Left hindlimb (tissue), 1 donor: ENCODE results near the gene ZNF521.

ENCODE experiments used
- DNase-seq: peaks from one replicate; pipeline ENCODE4 v3.0.0-alpha.2; 2018

ZNF521 gene

DNA sequence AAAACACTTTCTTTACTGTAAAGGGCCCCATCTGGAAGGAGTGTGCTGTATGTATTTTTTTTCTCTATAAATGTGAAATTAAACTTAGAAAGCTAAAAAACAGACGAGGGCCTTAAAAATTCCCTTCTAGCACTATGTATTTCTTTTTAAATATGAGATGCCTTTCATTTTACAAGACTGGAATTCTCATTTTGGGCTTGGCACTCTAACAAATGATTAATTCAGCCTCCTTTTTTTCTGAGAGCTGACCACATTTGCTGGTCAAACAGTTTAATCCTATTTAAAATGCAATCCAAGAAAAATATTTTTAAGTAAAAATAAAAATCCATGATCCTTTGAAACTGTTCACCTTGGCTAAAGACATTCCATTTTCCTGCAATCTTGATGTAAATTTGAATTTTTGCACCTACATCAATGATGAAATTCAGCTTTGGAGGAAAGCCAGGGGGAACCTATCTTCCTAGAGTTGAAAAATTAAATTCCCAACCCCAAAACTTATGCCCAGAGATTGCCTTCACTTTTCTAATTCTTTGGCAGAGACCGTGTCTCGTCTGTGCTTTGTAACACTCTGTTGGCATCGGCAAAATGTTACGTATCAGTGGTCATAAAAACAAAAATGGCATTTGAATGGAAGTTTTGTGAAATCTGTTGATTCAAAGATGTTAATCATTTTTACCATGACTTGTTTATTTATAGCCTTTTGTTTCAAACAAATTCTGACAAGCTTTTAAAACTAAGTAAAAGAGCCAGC, 284.5 kb downstream of the ZNF521 start:
- DNase-seq = no peak

DNA sequence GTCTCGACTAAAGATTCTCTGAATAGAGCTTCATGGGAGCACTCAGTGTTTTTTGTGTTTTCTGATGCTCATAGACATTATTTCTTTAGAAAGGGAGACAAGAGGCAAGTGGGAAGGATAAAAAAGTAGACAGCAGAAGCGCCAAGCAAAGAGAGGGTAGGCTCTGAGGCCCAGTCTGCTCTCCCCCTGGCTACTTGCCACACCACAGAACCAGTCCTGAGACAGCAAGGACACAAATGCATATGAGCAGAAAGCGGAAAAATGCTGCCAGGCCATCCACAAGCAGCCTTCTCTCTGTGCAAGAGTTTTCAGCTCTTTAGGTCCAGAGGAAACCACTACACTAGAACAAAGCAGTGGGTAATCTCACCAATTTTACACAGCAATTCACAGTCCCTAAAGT, 285.4 kb downstream of the ZNF521 start:
- peak; percentile 67 for DNase-seq

DNA sequence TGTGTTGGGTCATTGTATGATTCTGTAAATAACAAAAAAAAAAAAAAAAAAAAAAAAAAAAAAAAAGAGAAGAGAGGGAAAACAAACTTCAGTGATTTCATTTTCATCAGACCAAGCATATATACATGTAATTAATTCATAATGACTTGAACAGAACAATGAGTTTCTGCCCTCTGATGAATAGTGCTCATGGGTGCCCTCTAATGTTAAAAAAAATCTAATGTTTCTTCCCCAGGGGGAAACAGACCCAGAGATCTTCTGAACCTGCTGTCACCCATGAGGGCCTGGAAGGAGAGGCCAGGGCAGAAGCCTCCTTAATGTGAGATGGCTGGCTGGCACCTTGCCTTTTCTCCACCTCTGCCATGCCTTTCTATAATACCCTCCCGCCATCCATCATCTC, 289.2 kb downstream of the ZNF521 start:
- DNase-seq = no peak

DNA sequence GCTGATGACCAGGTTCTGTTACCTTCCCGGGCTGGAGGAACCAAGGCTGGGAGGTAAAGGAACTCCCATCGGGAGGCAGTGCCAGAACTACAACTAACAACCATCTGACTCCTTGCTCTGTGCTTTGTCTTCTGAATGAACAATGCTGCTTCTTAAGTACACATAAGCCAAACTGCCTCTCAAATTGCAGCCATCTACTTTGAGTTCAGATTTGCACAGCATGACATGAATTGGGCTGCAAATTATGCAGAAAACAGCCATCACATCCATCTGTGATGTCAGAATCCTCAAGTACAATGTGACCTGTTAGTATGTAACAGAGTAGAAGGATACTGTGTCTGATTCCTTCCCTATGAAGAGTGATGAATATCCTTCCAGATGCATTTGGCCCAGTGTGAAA, 290.6 kb downstream of the ZNF521 start:
- no peak for DNase-seq

DNA sequence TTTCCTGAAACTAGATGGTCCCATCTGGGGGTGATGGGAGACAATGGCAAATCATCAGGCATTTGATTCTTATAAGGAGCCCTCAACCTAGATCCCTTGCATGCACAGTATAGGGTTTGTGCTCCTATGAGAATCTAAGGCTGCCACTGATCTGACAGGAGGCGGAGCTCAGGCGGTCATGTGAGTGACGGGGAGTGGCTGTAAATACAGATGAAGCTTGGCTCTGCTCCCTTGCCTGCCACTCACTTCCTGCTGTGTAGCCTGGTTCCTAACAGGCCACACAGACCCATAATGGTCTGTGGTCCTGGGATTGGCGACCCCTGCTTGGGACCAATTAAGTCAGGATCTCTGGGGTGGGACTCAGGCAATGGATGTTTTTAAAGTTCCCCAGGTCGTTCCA, 293.4 kb downstream of the ZNF521 start:
- DNase-seq = no peak

DNA sequence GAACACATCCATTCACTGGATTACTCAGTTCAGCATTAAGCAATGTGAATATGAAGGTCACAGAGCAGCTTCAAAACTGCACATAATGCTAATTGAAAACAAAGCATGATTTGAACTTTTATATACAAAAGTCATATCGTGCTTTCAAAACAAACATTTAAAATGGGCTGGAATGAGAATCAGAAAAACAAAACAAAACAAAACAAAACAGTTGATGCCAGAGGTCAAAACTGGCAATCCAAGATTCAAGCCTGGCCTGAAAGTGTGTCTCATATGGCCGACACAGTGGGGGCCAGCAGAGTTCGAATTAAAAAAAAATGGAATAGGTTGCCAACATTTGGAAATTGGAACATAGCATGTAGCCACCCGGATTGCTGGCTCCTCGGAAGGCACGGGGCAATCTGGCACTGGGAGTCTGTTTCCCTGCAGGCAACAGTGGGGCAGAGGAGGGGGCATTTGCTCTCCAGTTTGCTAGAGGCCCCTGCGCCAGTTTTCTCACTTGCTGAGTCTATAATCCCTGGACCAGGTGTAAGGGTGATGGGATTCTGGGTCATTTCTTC, 294.4 kb downstream of the ZNF521 start:
- no peak for DNase-seq

DNA sequence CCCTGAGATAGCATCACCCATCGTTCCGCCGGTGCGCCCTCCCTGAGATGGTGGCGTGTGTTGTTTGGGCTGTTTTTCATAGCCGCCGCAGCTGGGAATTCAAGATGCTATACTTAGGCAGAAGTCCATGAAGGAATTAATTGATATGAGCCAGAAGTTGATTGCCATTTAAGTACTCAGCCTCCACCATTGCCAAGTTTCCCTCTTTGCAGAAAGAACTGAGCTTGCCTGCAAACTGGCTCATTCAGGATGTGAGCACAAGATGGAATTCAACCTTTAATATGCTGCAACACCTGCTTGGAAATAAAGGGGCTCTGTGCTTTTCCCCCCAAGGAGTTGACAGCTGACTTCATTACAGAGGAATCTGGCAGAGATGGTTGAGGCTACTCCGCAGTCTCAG, 295.5 kb downstream of the ZNF521 start:
- DNase-seq = no peak

DNA sequence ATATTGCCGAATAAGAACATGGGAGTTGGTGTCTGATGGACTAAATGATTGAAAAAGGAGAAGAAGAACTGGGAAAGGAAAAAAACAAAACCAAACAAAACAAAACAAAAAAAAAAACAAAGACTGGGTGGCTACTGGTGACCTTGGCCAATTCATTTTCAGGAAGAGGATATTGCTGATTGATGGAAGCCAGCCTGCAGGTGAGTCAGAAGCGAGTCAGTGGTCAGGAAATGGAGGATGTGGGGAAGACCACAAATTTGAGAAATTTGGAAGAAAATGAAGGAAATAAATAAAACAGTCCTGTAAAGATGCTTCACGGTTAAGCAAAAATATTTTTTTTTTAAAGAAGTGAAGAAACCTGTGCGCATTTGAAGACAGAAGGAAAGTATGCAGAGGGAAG, 296.9 kb downstream of the ZNF521 start:
- DNase-seq = no peak

DNA sequence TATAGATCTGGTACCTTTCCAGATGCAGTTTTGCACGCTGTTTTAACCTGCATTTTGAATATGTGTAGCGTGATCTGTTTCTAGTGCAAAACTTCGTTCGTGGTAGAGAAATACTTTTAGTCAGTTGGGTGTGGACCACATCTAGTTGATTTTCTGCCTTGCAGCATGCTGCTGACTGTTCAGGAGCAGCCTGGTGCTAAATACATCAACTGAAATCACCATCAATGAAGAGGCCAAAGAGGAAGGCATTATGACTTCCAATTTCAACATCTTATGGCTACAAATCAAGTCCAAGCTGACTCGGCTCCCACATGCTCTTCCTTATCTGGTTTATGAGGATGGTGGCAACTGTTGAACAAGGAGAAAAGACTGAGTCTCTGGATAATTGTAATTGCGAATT, 298.5 kb downstream of the ZNF521 start:
- no peak for DNase-seq

DNA sequence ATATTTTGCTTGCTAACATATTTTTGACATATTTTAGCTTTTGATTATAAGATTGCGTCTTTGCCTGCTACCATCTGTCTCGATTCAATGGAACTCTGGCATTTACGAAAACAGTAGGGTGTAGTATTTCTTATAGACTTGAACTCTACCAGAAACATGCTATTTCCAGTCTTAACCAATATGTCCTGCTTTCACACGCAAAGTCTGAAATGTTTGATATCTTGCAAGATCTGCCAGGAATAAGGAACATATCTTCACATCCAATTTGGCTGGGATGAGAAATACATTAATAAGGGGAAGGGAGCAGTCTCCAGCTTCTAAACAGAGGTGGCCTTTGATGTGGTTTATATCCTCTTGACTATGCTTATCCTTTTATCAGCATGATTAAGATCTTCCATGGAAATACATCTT, 299.4 kb downstream of the ZNF521 start:
- no peak for DNase-seq

DNA sequence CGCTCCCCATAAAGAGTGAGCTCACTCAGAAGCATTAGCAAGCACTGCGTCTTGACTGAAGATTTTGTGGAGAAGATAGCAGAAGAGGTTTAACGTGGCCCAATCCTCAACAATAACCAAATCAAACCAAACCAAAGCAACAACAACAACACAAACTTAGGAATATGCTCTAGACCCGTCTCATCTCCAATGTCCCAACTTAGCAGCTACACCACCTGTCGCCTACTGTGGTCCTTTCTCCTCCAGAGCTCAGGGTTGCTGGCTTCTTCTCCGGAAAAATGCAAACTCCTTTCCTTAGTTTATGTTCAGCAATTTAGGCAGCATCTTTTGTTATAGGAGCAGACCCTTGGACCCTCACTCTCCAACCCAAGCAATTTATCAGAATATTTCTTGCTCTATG, 301.4 kb downstream of the ZNF521 start:
- no peak for DNase-seq

DNA sequence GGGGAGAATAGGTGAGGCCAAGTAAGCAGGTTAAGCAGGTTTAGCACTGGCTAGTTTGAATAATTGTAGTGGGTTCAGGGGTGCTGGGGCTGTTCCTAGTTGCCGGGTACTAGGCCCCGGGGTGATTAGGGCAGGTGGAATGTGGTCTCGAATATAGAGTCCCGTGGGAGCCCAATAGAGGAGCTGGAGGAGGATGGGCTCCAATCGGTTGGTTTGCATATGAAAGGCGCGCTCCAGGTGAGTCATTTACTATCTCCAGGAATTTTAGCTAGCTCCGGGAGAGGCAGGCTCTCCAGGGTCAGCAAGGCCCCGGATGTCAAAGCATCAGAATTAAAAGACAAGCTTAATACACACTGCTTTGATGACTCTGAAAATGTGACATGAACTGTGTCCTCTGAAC, 304.0 kb downstream of the ZNF521 start:
- DNase-seq = no peak

DNA sequence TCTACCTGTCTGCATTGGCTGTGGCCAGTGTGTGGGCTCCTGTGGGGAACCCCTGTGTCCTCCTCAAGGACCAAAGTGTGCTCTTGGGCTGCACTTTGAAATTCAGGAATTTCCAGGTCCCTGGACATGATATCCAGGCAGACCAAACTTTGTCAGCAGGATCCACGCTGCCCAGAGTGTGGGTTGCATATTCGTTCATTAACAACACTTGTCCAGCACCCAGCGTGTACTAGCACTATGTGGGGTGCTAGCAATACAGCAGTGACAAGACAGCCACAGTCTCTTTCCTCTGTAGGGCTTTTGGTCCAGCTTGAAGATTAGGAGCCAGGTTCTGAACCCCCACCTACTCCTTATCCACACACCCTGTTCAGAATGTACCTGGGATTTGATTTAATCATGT, 304.5 kb downstream of the ZNF521 start:
- no peak for DNase-seq

DNA sequence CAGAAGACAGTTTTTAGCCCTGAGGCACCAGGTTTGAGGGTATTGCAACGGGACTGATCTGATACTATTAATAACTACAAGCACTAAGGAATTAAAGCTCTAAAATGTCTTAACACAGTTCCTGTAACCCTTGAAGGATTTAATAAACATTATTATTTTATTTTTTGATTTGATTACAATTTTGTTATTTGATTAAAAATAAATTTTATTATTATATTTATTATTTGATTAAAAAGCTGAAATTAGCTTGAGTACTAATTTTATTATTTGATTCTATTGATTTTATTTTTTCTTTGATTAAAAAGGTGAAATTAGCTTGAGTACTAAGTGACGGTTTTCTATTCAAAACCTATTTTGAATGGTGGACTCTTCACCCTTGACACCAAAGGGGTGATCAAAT, 307.3 kb downstream of the ZNF521 start:
- no peak for DNase-seq

DNA sequence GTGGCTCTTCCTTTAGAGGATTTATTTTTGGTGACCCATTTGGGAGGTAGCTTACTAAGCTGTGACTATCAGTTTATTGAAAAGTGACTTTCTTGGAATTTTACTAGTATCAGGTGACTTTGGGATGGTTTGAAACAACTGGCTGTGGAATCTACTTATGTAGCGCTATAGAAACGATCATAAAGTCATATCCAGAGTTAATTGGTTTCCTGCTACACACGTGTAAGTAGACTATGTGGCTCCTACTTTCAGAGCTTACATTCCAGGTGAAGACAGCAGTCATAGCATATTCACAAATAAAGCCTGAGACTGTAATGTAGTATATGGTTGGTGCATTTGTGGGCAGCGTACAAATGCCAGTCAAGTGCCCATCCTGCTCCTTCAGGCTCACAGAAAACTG, 308.9 kb downstream of the ZNF521 start:
- no peak for DNase-seq

DNA sequence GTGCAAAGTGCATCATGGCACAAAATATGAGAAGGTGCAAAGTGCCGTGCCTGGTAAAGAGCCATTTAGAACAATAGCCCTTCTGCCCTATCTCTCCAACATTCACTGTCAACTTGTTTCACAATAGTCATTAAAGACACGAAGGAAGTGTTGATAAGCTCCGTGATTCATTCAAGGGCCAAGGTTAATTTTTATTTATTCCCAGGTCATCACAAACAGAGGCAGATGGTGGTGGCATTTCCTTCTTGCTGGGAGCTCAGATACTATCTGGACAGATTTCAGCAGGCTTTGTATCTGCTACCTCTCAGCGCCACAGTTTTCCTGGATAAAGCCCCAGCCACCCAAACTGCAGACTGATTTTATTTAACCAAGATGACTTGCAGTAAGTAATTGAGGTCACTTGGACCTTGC, 309.3 kb downstream of the ZNF521 start:
- DNase-seq = no peak

DNA sequence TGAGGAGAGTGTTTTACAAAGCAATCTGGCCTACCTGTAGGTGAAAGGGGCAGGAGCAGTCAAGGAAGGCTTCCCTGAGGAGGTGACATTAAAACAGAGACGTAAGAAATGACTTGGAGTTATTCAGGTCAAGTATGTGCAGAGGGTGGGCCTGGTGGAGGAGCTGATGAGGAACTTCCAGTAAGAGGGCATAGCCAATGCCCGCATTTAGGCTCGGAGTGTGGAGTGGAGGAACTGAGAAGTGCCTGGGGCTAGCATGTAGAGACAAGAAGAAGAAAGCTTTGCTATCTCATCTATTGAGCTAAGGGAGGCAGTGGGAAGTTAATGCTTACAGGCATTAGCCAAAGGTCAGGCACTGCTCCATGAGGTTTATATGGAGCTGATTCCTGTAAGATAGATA, 312.2 kb downstream of the ZNF521 start:
- no peak for DNase-seq

DNA sequence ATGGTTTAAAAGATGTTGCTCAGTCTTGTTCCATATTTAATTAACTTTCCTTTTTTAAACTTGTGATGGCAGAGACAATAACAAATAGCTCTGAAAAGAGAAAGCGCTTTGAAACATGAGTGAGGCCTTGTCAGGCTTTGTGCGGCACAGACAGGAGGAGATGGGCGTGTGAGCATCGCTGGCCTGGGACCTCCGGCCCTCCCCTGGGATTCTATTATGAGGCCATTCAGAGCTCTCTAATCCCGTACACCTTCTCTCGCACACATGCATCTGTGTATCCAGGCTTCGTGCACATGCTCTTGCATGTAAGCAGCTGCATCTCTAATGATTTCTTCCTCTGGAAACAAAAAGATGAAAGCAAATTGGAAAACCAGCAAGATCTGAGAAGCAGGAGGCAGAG, 313.7 kb downstream of the ZNF521 start:
- DNase-seq = no peak

DNA sequence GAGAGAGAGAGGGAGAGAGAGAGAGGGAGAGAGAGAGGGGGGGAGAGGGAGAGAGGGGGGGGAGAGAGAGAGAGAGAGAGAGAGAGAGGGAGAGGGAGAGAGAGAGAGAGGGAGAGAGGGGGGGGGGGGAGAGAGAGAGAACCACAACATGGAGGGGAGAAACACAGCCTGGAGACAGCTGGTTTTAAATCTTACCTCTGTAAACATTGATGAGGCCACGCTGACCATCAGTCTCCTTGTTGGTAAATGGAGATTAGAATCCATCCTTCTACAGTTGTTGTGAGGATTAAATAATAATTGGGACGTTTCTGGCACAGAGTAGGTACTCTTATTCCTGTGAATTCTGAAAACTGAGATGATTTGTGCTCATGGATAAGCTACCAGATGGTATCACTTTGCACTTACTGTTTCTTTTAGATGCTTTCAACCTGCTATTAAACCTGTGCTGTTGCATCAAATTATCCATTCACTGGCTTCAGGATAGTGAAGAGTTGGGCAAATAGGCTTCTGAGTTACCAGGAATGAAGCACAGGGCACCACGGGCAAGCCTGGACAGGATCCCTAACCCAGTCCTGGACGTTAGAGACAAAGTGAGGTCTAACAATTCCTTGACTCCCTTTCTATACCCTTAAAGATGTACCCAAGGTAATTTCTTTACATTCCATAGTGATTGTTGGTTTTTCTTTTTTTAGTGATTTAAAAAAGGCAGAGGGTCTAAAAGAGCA, 318.1 kb downstream of the ZNF521 start:
- DNase-seq = no peak

DNA sequence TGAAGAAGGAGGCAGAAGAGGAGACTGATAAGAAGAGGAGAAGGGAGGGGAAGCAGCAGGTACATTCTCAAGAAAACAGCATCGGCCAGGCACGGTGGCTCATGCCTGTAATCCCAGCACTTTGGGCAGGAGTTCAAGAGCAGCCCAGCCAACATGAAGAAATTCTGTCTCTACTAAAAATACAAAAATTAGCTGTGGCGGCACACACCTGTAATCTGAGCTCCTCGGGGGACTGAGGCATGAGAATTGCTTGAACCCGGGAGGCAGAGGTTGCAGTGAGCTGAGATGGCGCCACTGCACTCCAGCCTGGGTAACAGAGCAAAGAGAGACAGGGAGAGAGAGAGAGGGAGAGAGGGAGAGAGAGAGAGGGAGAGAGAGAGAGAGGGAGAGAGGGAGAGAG, 318.8 kb downstream of the ZNF521 start:
- DNase-seq = peak; percentile 61

DNA sequence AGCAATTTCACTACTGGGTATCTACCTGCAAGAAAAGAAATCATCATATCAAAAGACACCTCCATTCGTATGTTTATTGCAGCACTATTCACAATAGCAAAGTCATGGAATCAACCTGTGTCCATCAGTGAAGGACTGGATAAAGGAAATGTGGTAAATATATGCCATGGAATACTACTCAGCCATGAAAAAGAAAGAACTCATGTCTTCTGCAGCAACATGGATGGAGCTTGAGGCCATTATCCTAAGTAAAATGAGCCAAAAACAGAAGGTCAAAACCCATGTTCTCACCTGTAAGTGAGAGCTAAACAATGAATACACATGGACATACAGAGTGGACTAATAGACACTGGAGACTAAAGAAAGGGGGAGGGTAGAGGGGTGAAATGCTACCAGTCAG, 322.2 kb downstream of the ZNF521 start:
- no peak for DNase-seq

DNA sequence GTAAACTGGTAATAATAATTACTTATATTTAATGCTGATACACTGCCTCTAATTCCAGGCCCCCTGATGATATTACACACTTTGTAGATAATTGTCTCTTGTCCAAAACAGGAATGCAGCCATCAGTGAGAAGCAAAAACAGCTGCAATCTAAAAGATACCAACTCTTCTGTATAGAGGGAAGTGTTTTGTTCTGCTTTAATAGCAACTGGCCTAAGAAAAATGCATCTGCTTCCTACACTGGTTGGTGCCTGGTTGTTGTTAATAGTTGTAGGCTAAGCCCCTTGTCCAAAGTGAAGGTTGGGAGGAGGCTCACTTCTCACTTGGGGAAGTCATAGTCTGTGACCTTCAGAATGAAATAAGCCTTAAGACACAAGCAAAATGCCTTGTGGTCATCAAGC, 332.0 kb downstream of the ZNF521 start:
- DNase-seq = no peak

DNA sequence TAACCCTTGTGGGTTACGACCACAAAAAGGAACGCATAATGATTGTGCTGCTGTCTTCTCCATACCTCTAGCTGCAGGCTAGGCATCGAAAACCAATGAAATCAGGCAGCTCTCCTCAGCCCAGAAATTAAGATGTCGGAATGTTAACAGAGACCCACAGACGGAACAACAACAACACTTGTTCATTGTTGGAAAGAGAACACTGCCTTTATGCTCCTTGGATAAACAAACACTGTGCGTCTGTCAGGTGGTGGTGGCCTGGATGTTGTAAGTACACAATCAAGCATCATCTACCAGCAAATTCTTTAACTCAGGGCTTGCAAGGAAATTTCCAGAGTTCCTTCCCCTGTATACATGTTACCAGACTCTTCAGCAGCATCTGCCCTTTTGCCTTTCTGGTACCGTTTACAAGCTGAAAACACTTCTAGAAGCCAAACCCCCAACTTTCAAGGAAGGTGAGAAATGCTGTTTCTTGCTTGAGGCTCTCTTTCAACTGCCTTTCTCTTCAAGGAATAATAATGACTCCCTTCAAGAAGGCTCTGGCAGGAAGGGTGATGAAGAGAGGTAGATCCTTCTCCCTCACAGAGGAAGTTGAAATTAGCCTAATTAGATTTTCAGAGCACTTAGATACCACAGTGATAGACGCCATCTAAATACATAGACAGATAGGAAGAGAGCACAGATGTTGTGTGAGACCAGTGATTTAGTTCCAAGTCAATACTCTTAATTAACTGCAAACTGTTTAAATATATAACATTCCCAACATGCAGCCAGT, 332.7 kb downstream of the ZNF521 start:
- DNase-seq = no peak

DNA sequence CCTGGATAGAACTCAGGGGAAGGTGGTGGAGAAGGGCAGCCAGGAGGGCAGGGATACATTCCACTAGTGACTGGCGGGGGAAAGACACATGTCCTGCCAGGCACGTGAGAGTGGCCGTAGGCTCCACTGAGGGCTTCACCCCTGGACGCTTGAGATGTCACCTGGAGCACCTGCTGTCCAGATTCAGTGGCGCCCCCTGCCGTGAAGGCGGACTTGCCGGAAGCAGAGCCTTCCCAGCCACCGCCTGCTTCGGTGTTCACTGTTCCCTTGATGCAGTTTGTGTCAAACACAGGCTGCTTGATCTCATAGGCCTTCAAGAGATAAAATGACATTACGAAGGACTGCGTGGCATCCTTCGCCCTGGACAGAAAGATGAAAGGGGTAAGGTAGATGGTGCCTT, 335.3 kb downstream of the ZNF521 start:
- no peak for DNase-seq
